Stimulated activated CD4-positive, alpha-beta T cell treated with anti-CD3 and anti-CD28 coated beads, Interleukin-15, amount 100 ng/mL, for 1 hour (primary cell): Measurements from ENCODE around the gene TMEM240.
"Not testable (repeated sequence)": the region's sequence is repeated elsewhere in the genome, so short reads cannot be mapped to it uniquely, and the experiment has no call there.

Experiments used
- DNase-seq, 2 donors: peaks; one replicate each; pipeline ENCODE4 v3.0.0-alpha.2; 2020; ENCODE audit warnings: low read depth in 1 of 2, low spot score in 1 of 2

The TMEM240 gene

DNA sequence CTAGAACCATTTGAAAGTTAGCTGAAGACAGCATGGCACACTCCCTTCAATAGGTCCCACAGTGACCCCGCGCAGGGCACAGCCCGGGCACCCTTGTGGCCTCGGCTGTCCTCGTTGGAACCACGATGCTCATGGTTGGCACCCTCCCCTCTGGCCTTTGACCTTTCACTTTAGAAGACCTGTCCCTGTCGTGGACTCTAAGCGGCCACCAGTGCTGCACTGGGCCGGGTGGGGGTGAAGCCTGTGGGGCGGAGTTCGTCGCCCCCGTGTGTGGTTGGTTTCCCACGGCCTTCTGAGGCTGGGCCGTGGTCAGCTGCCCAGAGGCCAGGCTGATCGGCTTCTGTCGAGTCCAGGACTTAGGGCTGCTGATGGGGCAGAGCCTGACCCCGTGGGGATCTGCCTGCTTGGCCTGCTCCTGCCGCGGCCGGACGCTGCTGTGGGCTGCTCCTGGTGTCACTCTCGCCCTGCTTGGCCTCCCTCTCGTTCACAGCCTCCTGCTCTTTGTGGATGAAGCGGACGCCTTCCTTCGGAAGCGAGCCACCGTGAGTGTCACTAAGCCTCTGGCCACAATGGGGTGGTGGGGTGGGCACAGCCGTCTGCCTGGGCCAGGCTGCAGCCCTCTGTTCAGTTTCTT lies 15.6 kb downstream of the TMEM240 start:
- not testable (repeated sequence) for DNase-seq

DNA sequence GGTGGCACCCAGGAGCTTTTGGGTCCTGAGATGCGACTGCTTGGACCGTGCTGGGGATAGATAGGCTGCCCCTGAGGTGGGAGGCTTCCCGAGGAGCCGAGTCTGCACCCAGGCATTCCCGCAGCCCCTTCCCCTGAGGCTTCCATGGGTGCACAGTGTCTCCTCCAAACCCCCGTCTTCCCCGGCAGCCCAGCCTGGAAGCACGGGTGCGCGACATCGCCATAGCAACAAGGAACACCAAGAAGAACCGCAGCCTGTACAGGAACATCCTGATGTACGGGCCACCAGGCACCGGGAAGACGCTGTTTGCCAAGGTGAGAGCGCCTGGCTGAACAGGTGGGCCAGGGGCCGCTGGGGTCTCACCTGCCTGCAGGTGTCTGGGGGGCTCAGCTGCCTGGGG lies 16.8 kb downstream of the TMEM240 start:
- not testable (repeated sequence) for DNase-seq

DNA sequence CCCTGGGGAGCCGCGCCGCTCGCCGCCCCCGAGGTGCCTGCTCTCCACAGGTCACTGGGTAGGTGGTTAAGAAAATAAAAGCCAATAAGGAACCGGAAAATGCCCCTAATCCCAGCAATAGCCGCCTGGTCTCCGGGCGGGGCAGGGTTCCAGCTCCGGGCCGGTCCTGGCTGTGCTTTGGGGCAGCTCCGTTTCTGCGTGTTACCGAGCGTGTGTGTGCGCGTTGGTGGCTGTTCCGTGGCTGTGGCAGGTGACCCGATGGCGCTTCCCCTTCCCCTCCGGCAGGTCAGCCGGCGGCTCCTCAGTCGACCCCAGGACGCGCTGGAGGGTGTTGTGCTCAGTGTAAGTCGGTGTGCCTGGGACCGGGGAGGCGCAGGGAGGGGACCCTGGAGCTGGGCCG lies 17.2 kb downstream of the TMEM240 start:
- DNase-seq = not testable (repeated sequence)

DNA sequence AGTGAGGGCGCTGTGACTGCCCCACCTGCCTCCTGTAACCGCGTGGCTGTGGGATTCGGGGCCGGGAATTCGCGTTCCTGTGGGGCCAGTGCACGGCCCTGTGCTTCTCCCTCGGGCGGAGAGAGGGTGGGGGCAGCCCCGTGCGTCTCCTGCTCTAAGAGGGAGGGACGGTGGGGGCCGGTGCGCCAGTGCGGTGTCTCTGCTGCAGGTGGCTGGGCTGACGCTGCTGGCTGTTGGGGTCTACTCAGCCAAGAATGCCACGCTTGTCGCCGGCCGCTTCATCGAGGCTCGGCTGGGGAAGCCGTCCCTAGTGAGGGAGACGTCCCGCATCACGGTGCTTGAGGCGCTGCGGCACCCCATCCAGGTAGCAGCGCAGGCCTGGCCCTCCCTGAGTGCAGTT lies 17.9 kb downstream of the TMEM240 start:
- not testable (repeated sequence) for DNase-seq

DNA sequence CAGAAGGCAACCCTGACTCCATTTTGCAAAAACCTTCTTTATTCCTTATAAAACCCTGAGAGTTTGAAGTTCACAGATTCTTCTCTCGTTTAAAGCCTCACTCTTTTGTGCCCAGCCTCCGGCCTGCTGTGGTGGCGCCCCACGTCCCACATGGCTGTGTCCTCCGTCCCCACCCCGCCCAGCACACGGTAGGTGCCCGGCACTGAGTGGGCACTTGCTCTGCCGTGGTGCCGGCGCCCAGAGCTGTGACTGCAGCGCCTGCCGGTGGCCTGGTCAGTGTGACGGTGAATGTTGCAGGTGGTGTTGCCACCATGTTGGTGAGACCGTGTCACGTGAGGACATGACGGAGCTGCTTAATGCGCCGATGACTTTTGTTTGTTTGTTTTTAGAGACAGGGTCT lies 19.1 kb downstream of the TMEM240 start:
- DNase-seq = no peak

DNA sequence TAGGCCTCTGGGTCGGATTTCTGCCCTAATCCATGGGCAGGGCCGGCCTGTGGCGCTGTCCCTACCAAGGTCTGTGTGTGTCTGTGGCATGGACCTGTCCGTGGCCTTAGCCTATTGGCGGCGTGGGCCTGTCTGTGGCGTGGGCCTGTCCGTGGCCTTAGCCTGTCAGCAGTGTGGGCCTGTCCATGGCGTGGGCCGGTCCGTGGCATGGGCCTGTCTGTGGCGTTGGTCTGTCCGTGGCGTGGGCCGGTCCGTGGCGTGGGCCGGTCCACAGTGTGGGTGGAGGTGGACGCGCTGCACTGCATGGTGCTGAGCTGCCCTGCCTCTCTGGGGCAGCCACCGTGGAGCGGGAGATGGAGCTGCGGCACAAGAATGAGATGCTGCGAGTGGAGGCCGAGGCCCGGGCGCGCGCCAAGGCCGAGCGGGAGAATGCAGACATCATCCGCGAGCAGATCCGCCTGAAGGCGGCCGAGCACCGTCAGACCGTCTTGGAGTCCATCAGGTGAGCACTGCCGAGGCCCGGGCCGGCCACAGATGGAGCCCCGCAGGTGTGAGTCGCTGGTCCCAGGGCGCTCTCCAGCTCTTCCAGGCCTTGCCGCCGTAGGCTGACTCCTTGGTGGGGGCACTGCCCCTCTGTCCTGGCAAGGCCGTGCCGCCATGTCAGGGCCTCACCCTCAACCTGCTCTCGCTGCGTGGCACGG lies 20.5 kb downstream of the TMEM240 start:
- DNase-seq = not testable (repeated sequence)

DNA sequence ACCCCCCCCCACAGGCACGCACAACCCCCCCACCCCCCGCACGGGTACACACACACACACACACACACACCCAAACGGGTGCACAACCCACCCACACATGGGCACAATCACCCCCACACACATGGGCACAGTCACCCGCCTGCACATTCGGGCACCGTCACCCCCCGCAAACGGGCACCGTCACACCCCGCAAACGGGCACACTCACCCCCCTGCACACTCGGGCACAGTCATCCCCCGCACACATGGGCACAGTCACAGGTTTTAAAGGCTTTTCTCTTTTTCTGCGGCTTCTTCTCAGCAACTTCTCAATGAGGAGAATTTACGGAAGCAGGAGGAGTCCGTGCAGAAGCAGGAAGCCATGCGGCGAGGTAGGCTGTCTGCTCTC lies 21.8 kb downstream of the TMEM240 start:
- DNase-seq = not testable (repeated sequence)

DNA sequence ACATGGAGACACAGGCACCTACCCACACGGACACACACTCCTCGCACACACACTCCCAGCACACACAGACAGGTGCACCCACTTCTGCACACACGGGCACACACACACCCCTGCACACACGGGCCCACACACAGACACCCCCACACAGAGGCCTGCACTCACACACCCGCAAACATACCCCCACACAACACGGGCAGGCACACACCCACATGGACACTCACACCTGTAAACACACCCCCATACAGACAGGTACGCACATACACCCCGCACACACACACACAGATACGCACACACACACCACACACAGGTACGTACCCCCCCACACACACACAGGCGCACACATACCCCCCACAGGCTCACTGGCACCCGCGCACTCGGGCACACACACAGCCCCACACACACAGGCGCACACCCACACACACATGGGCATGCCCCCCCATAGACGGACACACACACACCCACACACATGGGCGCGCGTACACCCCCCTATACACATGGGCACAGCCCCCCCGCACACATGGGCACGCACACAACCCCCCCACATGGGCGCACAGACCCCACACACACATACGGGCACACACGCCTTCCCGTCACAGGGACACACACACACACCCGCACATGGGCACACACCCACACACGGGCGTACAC lies 22.3 kb downstream of the TMEM240 start:
- no peak for DNase-seq

DNA sequence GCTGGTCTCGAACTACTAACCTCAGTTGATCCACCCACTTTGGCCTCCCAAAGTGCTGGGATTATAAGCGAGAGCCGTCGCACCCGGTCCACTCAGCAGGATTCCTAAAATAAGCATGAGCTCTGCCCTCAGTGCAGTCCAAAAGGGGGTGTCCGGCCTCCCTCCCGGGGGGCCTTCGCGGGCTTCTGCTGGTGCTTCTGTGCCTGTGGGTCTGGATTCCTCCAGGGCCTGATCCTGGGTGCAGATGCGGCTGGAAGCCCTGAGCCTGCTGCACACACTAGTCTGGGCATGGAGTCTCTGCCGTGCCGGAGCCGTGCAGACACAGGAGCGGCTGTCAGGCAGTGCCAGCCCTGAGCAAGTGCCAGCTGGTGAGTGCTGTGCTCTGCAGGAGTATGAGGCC lies 23.5 kb downstream of the TMEM240 start:
- DNase-seq = not testable (repeated sequence)

DNA sequence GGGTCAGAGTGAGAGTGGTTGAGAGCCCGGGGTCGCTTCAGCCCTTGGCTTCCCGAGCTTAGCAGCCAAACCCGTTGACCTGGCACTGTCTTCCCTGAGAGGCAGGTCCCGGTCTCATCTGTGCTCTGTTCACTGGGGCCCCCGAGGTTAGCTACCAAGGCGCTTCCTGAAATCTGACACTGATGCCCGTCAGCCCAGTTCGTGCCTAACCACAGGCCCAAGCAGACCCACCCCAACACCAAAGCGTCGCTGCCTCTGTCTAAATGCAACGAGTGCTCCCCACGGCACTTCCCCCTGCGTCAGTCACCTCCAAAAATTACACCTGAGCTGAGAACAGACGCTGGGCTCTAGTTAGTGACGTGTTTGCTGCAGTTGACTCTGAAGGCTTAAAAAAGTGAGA lies 26.0 kb downstream of the TMEM240 start:
- not testable (repeated sequence) for DNase-seq

DNA sequence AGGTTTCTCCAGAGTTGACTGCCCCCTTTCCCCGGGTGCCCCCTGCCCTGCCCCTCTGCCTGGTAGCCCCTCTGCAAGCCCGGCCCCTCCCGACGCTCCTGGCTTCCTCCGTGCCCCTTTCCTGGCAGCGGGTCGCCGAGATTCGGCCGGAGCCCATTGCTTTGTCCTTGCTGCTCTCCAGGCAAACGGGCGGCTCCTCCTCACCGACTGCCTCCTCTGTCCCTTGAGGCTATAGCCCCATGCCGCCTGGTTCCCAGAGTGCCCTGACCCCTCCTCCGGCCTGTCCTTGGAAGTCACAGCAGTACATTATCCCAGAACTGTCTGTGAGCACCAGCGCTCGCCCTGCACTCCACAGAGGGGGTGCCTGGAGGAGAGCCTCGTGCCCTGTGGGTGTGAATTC lies 26.7 kb downstream of the TMEM240 start:
- not testable (repeated sequence) for DNase-seq

DNA sequence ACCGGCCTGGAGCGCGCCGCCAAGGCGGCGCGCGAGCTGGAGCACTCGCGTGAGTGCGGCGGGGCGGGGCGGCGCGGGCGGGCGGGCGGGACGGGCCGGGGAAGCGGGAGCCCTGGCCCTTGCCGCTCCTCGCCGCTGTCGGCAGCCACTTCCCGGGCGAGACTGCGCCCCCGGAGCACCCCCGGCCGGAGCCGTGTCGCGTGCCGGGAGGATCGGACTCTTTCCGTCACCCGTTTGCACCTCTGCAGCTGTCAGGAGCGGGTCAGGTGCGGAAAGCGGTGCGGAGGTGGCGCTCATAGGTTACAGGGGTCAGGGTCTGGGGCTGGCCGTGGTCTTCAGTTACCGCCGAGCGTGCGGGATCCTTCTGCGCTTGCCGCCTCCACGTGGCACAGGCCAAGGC lies 28.0 kb downstream of the TMEM240 start:
- not testable (repeated sequence) for DNase-seq

DNA sequence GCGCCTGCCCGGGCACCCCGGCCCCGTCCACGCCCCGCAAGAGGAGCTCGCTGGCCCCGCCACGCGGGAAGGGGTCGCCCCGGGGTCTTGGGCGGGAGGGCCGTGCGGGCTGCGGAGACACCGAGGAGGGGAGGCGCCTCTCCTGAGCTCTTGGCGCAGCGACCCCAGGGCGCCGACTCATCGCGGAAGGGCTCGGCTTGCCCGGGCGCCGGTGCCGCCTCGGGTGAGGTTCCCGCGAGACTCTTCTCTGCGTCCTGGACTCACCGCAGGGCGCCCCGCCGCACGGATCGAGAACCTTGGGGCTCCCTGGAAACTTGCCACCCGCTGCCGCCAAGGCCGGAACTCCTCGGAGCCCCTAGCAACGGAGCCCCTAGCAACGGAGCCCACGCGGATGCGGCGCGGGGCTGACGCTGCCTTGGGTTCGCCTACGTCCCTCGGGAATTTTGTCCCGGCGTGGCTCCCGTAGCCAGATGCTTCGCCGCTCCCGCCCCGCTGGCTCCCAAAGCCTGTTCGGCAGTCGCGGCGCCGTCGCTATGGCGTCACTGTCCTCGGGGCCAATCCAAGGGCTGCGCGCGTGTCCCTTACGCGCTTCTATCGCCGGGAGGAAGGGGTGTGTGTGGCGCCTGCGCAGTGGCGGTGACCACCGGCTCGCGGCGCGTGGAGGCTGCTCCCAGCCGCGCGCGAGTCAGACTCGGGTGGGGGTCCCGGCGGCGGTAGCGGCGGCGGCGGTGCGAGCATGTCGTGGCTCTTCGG lies 28.7 kb downstream of the TMEM240 start, which contains the start of gene ATAD3A:
Gene ATAD3A (plus strand): TSS at position 630 of the 753 bp plus-strand sequence. CDS start 107 bp downstream, at position 737.
- DNase-seq = peak; percentile 89 to 91

DNA sequence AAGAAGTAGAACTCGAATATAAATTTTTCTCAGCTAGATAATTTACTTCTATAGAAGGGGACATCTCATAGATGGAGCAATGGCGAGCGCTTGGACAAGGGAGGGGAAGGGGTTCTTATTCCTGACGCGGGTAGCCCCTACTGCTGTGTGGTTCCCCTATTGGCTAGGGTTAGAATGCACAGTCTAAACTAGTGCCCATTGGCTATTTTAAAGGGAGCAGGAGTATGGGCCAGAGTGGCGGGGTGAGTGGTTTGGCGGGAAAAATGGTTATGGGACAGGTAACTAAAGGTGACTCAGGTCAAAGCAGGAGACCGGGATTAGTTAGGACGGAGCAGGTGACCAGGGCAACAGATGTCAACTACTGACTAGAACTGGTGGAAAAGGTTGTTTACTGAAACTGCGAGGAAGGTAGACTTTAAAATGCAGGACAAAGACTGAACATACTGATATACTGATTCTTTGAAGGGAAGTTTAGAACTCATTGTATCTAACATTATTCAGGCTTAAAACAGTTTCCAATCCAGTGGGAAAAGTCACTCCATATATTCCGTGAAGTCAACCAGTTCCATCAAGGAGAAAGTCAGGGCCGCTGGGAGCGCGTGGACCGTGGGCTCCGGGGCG lies 29.4 kb downstream of the TMEM240 start:
- DNase-seq = no peak

DNA sequence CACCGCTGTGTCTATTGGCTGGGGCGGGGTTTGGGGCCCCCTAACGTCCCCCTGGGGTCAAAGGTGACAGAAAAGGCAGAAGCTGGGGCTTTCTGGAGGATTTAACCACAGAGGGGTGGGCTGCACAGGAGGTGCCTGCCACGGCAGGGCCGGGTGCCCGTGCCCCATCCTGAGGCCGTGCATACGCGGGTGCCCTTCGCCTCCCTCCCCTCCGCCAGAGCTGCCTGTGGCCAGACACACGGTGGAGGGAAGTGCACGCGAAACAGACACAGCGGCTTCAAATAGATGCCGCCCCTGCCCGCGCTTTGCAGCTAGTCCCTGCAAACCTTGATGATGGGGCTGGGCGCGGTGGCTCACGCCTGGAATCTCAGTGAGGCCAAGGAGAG lies 31.0 kb downstream of the TMEM240 start:
- DNase-seq = not testable (repeated sequence)

DNA sequence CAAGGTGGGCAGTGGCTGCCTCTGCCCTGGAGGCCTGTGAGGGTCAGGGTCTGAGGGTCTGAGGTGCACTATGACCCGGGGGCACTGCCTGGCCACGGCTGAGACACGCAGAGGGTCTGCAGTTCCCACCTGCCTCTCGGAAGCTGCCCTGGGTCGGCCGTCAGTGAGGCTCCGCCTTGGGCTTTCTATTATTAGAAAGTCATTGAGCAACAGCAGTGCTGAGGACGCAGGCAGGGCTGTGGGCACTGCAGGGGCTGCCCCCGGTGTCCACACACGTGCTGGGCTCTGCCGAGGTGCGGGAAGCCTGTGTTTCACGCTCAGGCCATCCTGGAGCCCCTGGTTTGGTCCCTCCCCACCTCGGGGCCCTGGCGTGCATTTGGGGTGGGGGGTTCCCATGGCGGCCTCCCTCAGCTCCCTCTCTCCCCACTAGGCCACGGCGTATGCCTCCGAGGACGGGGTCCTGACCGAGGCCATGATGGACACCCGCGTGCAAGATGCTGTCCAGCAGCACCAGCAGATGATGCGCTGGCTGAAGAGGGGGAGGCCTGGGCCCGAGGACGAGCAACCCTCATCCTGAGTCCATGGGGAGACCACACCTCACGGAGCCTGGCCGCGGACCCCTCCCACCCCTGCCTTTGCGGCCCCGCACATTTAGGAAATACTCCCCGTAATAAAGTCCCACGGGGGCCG lies 31.5 kb downstream of the TMEM240 start:
- not testable (repeated sequence) for DNase-seq

DNA sequence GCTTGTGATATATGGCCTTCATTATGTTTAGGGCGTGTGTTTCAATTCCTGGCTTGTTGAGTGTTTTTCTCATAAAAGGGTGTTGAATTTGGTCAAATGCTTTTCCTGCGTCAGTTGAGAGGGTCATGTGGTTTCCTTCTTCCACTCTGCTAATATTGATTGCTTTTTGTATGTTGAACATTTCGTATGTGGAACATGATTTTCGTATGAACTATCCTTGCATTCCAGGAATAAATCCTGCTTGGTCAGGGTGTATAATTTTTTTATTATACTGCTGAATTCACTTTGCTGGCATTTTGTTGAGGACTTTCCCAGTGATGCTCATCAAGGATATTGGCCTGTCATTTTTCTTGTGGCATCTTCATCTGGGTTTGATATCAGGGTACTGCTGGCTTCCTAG lies 33.1 kb downstream of the TMEM240 start:
- no peak for DNase-seq

DNA sequence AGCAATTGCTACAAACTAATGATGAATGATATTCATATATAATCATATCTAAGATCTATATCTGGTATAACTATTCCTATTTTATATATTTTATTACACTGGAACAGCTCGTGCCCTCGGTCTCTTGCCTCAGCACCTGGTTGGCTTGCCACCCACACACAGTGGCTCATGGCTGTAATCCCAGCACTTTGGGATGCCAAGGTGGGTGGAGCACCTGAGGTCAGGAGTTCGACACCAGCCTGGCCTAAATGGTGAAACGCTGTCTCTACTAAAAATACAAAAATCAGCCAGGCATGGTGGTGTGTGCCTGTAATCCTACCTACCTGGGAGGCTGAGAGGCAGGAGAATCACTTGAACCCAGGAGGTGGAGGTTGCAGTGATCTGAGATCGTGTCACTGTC lies 34.6 kb downstream of the TMEM240 start:
- not testable (repeated sequence) for DNase-seq

DNA sequence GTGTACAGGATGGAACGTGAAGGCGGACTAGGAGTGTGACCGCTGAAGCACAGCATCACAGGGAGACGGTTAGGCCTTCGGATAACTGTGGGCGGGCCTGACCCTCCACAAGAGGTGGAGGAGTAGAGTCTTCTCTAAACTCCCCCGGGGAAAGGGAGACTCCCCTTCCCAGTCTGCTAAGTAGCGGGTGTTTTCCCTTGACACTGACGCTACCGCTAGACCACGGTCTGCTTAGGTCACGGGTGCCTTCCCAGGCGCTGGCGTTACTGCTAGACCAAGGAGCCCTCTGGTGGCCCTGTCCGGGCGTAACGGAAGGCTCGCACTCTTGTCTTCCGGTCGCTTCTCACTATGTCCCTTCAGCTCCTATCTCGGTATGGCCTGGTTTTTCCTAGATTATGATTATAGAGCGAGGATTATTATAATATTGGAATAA lies 35.0 kb downstream of the TMEM240 start:
- DNase-seq = not testable (repeated sequence)

DNA sequence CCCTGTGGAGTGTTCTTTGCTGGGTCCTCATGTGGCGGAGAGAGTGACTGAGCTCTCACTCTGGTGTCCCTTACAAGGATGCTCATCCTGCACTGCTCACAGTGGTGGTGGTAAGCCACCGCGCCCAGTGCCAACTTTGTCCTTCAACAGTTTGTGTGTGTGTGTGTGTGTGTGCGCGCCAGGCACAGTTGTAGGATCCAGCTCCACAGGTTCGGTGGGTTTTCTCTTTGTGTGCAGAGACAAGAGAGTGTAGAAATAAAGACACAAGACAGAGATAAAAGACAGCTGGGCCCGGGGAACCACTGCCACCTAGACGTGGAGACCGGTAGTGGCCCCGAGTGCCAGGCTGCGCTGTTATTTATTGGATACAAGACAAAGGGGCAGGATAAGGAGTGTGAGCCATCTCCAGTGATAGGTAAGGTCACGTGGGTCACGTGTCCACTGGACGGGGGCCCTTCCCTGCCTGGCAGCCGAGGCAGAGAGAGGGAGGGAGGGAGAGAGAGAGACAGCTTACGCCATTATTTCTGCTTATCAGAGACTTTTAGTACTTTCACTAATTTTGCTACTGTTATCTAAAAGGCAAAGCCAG lies 35.6 kb downstream of the TMEM240 start:
- peak; percentile 39 to 54 for DNase-seq
